ENCODE data around the gene CGB3.

DNA sequence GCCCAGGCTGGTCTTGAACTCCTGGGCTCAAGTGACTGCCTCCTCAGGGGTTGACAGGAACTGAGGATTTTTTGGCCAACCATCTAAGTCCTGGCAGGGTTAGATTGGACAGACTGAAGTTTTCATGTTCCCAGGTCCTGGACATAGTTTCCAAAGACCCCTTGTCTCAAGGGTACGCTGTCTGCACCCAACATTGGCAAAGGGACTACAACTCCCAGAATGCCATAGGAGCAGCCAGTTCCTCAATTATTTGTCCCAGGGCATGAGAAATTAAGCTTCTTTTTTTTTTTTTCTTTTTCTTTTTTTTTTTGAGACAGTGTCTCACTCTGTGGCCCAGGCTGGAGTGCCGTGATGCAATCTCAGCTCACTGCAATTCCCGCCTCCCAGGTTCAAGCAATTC is 37.9 kb downstream of the CGB3 start:
- no peak for TF ChIP-seq EZH2 (IDR thresholded peaks at IDR 0.05; ENCODE audit: low read length)
- TF ChIP-seq, protein P1, sequence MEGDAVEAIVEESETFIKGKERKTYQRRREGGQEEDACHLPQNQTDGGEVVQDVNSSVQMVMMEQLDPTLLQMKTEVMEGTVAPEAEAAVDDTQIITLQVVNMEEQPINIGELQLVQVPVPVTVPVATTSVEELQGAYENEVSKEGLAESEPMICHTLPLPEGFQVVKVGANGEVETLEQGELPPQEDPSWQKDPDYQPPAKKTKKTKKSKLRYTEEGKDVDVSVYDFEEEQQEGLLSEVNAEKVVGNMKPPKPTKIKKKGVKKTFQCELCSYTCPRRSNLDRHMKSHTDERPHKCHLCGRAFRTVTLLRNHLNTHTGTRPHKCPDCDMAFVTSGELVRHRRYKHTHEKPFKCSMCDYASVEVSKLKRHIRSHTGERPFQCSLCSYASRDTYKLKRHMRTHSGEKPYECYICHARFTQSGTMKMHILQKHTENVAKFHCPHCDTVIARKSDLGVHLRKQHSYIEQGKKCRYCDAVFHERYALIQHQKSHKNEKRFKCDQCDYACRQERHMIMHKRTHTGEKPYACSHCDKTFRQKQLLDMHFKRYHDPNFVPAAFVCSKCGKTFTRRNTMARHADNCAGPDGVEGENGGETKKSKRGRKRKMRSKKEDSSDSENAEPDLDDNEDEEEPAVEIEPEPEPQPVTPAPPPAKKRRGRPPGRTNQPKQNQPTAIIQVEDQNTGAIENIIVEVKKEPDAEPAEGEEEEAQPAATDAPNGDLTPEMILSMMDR (optimal IDR thresholded peaks at IDR 0.05 in 1 of 3, IDR thresholded peaks at IDR 0.05 in 1 of 3, conservative IDR thresholded peaks at IDR 0.05 in 1 of 3; ENCODE audit: extremely low read depth in 1 of 3, insufficient read depth in 2 of 3, low read length in 3 of 3) = no peak

Measured in keratinocyte (primary cell).